Left hindlimb (tissue), 1 donor: Measurements from ENCODE around the gene BCKDK.

Experiments used
- DNase-seq: peaks from one replicate; pipeline ENCODE4 v3.0.0-alpha.2; 2018

BCKDK gene

GRCh38 chr16:31080756-31081419, 27.3 kb upstream of the BCKDK start:
- DNase-seq: no peak

- no peak for DNase-seq
Observed at GRCh38 chr16:31081428-31082351, 26.5 kb upstream of the BCKDK start.

GRCh38 chr16:31082368-31083045, 25.7 kb upstream of the BCKDK start:
- peak; percentile 25 for DNase-seq

GRCh38 chr16:31083081-31083480, 25.1 kb upstream of the BCKDK start:
- DNase-seq: no peak

- DNase-seq: no peak
Observed at GRCh38 chr16:31083556-31083955, 24.6 kb upstream of the BCKDK start.

- DNase-seq: peak; percentile 22
Observed at GRCh38 chr16:31083981-31084380, 24.2 kb upstream of the BCKDK start.

GRCh38 chr16:31084584-31085302, 23.4 kb upstream of the BCKDK start:
- DNase-seq: peak; percentile 41

DNA sequence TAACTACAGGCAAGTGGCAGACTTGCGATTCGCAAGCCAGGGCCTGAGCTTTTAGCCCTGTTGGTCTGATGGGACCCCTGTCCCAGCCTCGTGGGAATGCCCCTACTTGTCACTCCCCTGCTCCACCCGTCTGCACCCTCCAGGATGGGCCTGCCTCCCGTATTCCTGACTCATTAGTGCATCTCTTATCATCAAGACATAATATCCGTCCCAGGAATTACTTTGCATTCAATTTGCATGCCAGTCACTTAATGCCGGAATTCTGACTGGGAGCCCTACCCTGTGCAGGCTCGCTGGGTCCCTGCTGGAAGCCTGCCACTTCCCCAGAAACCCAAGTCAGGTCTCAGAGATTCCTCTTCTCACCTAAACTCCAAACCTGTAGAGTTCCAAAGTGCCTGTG, 22.8 kb upstream of the BCKDK start:
- no peak for DNase-seq

DNA sequence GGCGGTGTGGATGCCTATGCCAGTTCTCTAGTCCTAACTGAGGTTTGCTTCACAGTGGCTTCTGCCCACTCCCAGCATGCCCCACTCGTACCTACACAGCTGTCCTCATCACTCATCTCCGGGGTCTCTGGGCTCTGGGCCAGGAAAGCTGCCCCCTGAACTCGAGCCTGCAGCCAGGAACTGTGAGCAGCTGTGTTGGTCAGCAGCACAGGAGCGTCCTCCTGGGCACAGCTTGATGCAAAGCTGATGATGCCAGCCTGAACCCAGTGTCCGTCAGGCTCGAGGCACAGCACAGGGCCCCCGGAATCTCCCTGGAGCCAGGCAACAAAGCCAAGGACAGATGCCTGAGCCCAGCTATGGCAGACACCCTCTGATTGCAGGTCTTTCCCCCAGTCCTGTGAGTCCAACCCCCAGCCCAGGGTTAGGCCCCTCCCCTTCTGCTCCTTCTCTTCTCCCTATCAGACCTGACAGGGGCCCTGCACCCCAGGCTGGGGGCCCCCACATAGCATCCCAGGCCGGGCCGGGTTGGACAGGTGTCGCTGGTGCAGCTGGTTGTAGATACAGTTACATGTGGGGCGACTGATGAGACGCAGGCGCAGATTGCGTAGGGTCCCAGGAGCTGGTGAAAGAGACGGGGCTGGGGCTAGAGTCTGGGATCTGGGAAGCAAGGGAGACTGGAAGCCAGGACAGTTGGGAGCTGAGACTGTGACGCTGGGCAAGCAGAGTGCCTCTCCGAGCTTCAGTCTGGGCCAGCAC, 22.1 kb upstream of the BCKDK start:
- DNase-seq: peak; percentile 70

DNA sequence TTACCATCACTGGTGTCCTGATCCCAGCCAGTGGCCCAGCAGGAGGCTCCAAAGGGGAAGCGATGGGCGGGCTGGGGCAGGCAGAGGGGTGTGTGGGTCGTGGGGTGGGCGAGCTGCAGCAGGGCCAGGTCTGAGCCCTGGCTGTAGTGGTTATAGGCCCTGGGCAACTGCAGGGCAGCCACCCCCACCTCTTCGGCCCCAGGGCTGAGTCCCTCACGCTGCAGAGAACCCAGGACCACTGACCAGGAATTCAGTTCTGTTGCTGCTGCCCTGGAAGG, 21.6 kb upstream of the BCKDK start:
- no peak for DNase-seq

GRCh38 chr16:31087481-31087880, 20.7 kb upstream of the BCKDK start:
- no peak for DNase-seq

- DNase-seq: no peak
Observed at GRCh38 chr16:31087971-31088370, 20.2 kb upstream of the BCKDK start.

DNA sequence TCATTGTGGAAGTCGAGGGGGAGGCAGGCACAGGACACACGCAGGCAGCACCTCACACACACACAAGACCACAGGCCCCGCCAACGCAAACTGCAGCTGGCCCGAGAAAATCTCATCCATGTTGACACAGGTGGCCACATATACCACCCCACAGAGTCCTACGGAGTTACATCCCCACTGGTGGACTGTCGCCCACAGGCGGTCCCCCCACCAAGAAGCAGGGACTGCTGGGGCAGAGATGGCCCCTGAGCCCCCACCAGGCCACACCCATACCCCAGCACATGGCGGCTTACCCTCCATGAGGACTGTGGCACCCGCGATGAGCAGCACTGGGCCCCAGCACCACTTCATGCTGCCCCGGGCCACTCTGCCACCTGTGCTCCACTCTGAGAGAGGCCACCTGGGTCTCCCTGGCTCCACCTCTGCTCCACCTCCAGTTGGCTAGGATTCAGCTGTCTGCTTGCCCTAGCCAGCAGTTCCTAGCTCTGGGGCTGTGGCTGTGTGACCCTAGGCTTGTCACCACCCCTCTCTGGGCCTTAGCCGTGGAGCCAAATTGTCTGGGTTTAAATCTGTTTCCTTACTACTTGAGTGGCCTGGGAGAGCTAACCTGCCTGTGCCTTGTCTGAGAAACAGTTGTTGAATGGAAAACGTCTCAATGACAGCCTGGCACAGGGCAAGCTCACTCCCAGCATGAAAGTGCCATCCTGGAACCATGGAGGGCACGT, 19.6 kb upstream of the BCKDK start, which contains the start of gene PRSS53:
PRSS53 (minus strand) TSS at position 485 of the 725 bp plus-strand sequence; CDS start at position 351, 134 bp downstream.
- DNase-seq: peak; percentile 28

- DNase-seq: no peak
Observed at GRCh38 chr16:31089199-31089598, 19.0 kb upstream of the BCKDK start.

DNA sequence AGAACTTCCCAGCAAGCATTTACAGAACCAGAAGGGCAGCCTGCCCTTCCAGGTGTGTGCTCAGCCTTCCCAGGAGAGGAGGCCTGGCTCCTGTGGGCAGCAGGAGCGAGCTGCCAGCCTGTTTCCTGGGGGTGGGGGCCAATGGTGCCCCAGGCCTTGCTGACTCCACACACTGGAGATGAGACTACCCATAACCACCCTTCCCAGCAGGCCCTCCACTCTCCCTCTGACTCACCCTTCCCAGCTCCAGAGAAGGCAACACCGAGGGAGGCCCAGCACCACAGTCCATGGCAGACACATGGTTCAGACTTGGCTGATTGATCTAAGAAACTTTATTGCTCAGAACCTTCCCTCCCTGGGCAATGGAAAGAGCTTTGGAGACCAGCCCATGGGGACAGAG, 17.6 kb upstream of the BCKDK start:
- no peak for DNase-seq

GRCh38 chr16:31092330-31092729, 15.9 kb upstream of the BCKDK start:
- no peak for DNase-seq

DNA sequence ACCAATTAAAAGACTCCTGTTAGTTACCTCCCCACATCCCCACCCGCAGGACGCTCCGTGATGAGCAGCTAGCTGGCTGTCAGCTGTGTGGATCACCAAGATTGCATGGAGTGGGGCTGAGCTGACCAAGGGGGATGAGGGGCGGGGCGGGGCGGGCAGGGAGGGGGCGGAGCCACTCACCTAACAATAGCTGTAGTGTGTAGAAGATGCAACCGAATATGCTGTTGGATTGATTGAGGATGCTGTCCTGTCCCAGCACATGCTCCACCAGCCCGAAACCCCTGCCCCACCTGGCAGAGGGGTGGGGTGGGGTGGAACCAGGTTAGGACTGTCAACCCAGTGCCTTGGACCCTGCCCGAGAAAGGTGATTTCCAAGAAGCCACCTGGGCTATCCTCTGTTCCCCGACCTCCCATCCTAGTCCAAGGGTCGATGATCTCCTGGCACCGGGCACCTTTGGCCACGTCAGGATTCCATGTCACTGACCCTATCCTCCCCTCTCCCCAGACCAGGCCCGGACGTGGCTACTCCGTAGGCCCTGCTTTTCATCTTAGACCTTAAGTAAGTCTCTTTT, 15.0 kb upstream of the BCKDK start:
- DNase-seq: no peak

- DNase-seq: no peak
Observed at GRCh38 chr16:31094088-31094423, 14.1 kb upstream of the BCKDK start.

- DNase-seq: peak; percentile 94
Observed at GRCh38 chr16:31094424-31095120, 13.6 kb upstream of the BCKDK start, which contains the start of gene VKORC1. TSS of gene VKORC1 (minus strand) at chr16:31094797. CDS start at chr16:31094729, 68 bp downstream.

- DNase-seq: no peak
Observed at GRCh38 chr16:31099860-31100638, 8.1 kb upstream of the BCKDK start.
